CD4-positive, alpha-beta T cell treated with Interleukin-1 beta for 1 hour (primary cell): ENCODE data around the gene CR1.
"Not testable (repeated sequence)": the region's sequence is repeated elsewhere in the genome, so short reads cannot be mapped to it uniquely, and the experiment has no call there.

Experiments
- DNase-seq, 2 donors: peaks; one replicate each; pipeline ENCODE4 v3.0.0-alpha.2; 2020 to 2022

Gene CR1

GRCh38 chr1:207645635-207646081 lies 149.7 kb downstream of the CR1 start:
- no peak for DNase-seq

- DNase-seq, result no peak
These were observed 150.2 kb downstream of the CR1 start for GRCh38 chr1:207646171-207646570.

- DNase-seq, result no peak
These were observed 151.1 kb downstream of the CR1 start for GRCh38 chr1:207646944-207647579.

GRCh38 chr1:207647671-207648333 lies 151.8 kb downstream of the CR1 start:
- no peak for DNase-seq

GRCh38 chr1:207648334-207649209 lies 152.6 kb downstream of the CR1 start:
- no peak for DNase-seq

- no peak for DNase-seq
These were observed 153.3 kb downstream of the CR1 start for GRCh38 chr1:207649210-207649753.

GRCh38 chr1:207649865-207650580 lies 154.1 kb downstream of the CR1 start:
- DNase-seq, result no peak

- no peak for DNase-seq
These were observed 155.6 kb downstream of the CR1 start for GRCh38 chr1:207651583-207651982.

- DNase-seq, result no peak
These were observed 158.4 kb downstream of the CR1 start for GRCh38 chr1:207654320-207654719.

GRCh38 chr1:207658408-207658807 lies 162.5 kb downstream of the CR1 start:
- no peak for DNase-seq

GRCh38 chr1:207658904-207659485 lies 163.0 kb downstream of the CR1 start:
- no peak for DNase-seq

GRCh38 chr1:207659545-207660153 lies 163.7 kb downstream of the CR1 start:
- no peak for DNase-seq

- DNase-seq, result not testable (repeated sequence)
These were observed 165.5 kb downstream of the CR1 start for GRCh38 chr1:207661420-207661819.

- no peak for DNase-seq
These were observed 170.4 kb downstream of the CR1 start for GRCh38 chr1:207666342-207666741.

- no peak for DNase-seq
These were observed 173.6 kb downstream of the CR1 start for GRCh38 chr1:207669528-207670009.

GRCh38 chr1:207670192-207670591 lies 174.2 kb downstream of the CR1 start:
- DNase-seq, result no peak

GRCh38 chr1:207670997-207671396 lies 175.0 kb downstream of the CR1 start:
- DNase-seq, result no peak

GRCh38 chr1:207672522-207673130 lies 176.7 kb downstream of the CR1 start:
- DNase-seq, result no peak

GRCh38 chr1:207673399-207673798 lies 177.4 kb downstream of the CR1 start:
- no peak for DNase-seq

- DNase-seq, result no peak
These were observed 180.2 kb downstream of the CR1 start for GRCh38 chr1:207676153-207676552.
